Measurements from ENCODE around the gene FA2H.

The FA2H gene

DNA sequence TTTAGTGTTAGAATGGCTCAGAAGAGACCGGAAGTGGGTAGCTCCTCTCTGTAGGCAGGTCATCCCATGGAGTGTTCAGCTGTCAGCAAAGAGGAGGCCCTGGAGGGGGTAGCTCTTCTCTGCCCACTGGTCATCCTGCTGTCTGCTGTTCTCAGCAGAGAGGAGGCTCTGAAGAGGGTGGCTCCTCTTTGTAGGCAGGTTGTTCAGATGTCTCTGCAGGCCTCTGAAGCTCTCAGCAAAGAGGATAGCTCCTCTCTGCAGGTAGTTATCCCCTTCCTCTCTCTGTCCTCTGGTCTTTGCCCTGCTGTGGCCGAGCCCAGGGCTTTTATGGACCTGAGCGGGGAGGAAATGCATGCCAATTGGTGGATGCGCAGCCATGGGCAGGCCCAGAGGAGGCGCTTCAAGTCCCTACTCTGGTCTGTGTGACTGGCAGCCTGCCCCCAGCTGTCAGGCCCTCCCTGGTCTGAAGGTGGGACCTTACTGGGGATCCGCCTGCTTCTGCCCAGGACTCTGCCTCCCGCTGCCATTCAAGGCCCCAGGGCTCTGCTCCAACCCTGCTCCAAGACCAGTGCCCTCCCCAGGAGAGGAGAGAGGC lies 32.5 kb upstream of the FA2H start:
- no peak overlapping the region for H3K4me3 ChIP-seq (ENCODE audit: severe bottlenecking)
- TF ChIP-seq, protein P1, sequence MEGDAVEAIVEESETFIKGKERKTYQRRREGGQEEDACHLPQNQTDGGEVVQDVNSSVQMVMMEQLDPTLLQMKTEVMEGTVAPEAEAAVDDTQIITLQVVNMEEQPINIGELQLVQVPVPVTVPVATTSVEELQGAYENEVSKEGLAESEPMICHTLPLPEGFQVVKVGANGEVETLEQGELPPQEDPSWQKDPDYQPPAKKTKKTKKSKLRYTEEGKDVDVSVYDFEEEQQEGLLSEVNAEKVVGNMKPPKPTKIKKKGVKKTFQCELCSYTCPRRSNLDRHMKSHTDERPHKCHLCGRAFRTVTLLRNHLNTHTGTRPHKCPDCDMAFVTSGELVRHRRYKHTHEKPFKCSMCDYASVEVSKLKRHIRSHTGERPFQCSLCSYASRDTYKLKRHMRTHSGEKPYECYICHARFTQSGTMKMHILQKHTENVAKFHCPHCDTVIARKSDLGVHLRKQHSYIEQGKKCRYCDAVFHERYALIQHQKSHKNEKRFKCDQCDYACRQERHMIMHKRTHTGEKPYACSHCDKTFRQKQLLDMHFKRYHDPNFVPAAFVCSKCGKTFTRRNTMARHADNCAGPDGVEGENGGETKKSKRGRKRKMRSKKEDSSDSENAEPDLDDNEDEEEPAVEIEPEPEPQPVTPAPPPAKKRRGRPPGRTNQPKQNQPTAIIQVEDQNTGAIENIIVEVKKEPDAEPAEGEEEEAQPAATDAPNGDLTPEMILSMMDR (IDR thresholded peaks at IDR 0.05; ENCODE audit: poor library complexity, severe bottlenecking), result no peak
- H3K36me3 ChIP-seq (ENCODE audit: low read depth), result no peaks in the 10 kb centered on the region
- no peaks in the 10 kb centered on the region for H3K4me1 ChIP-seq (ENCODE audit: insufficient read depth, poor library complexity, severe bottlenecking)
- H3K27me3 ChIP-seq (ENCODE audit: insufficient read depth, poor library complexity, severe bottlenecking), result no peaks in the 10 kb centered on the region
- H3K27ac ChIP-seq (ENCODE audit: poor library complexity, severe bottlenecking), result no peak overlapping the region
- DNase-seq (ENCODE audit: low spot score), result no peak
- no peak for ATAC-seq (ENCODE audit: low read depth)
- peaks cover 2% of the 10 kb centered on the region for H3K9me3 ChIP-seq (ENCODE audit: severe bottlenecking)

- no peak overlapping the region for H3K4me3 ChIP-seq (ENCODE audit: severe bottlenecking)
- H3K27me3 ChIP-seq (ENCODE audit: insufficient read depth, poor library complexity, severe bottlenecking), result peaks cover 6% of the 10 kb centered on the region
- H3K36me3 ChIP-seq (ENCODE audit: low read depth), result no peaks in the 10 kb centered on the region
- no peak for ATAC-seq (ENCODE audit: low read depth)
- peaks cover 9% of the 10 kb centered on the region for H3K9me3 ChIP-seq (ENCODE audit: severe bottlenecking)
- H3K4me1 ChIP-seq (ENCODE audit: insufficient read depth, poor library complexity, severe bottlenecking), result no peaks in the 10 kb centered on the region
- TF ChIP-seq, protein P1 (IDR thresholded peaks at IDR 0.05; ENCODE audit: poor library complexity, severe bottlenecking), result no peak
- DNase-seq (ENCODE audit: low spot score), result no peak
- H3K27ac ChIP-seq (ENCODE audit: poor library complexity, severe bottlenecking), result no peak overlapping the region
These were observed 25.7 kb upstream of the FA2H start for GRCh38 chr16:74800216-74800871.

DNA sequence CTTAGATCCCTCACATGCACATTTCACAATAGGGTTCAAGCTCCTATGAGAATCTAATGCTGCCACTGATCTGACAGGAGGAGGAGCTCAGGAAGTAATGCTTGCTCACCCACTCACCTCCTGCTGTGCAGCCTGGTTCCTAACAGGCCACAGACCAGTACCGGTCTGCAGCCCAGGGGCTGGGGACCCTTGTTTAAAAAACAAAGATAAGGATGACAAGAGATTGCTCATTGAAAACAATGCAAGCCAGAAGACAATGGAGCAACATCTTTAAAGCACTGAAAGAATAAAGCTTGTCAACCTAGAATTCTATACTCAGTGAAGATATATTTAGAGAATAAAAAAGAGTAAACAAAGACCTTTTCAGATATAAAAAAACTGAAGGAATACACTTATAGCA lies 22.8 kb upstream of the FA2H start:
- no peak for ATAC-seq (ENCODE audit: low read depth)
- peaks cover 6% of the 10 kb centered on the region for H3K27me3 ChIP-seq (ENCODE audit: insufficient read depth, poor library complexity, severe bottlenecking)

GRCh38 chr16:74795104-74795503 lies 20.5 kb upstream of the FA2H start:
- ATAC-seq (ENCODE audit: low read depth) (no peak), DNase-seq (ENCODE audit: low spot score) (no peak)
- no peak overlapping the region for H3K27ac ChIP-seq (ENCODE audit: poor library complexity, severe bottlenecking)
- H3K36me3 ChIP-seq (ENCODE audit: low read depth), result no peaks in the 10 kb centered on the region
- H3K4me1 ChIP-seq (ENCODE audit: insufficient read depth, poor library complexity, severe bottlenecking), result no peaks in the 10 kb centered on the region
- no peaks in the 10 kb centered on the region for H3K9me3 ChIP-seq (ENCODE audit: severe bottlenecking)
- TF ChIP-seq, protein P1 (IDR thresholded peaks at IDR 0.05; ENCODE audit: poor library complexity, severe bottlenecking), result no peak
- H3K4me3 ChIP-seq (ENCODE audit: severe bottlenecking), result no peak overlapping the region
- H3K27me3 ChIP-seq (ENCODE audit: insufficient read depth, poor library complexity, severe bottlenecking), result peaks cover 3% of the 10 kb centered on the region

More for the DNA sequence above, 22.8 kb upstream of the FA2H start:
- Histone ChIP-seq H3K4me3 (ENCODE audit: severe bottlenecking) (no peak overlapping the region), H3K9me3 (ENCODE audit: severe bottlenecking) (peaks cover 7% of the 10 kb centered on the region), H3K36me3 (ENCODE audit: low read depth) (no peaks in the 10 kb centered on the region), H3K4me1 (ENCODE audit: insufficient read depth, poor library complexity, severe bottlenecking) (no peaks in the 10 kb centered on the region), H3K27ac (ENCODE audit: poor library complexity, severe bottlenecking) (no peak overlapping the region)
- TF ChIP-seq, protein P1 (IDR thresholded peaks at IDR 0.05; ENCODE audit: poor library complexity, severe bottlenecking), result no peak
- DNase-seq (ENCODE audit: low spot score), result no peak

GRCh38 chr16:74794668-74795067 lies 20.0 kb upstream of the FA2H start:
- Histone ChIP-seq H3K27me3 (ENCODE audit: insufficient read depth, poor library complexity, severe bottlenecking) (peaks cover 3% of the 10 kb centered on the region), H3K4me1 (ENCODE audit: insufficient read depth, poor library complexity, severe bottlenecking) (no peaks in the 10 kb centered on the region), H3K9me3 (ENCODE audit: severe bottlenecking) (no peaks in the 10 kb centered on the region), H3K36me3 (ENCODE audit: low read depth) (no peaks in the 10 kb centered on the region), H3K4me3 (ENCODE audit: severe bottlenecking) (no peak overlapping the region), H3K27ac (ENCODE audit: poor library complexity, severe bottlenecking) (no peak overlapping the region)
- DNase-seq (ENCODE audit: low spot score) (no peak), ATAC-seq (ENCODE audit: low read depth) (no peak)
- TF ChIP-seq, protein P1 (IDR thresholded peaks at IDR 0.05; ENCODE audit: poor library complexity, severe bottlenecking), result no peak
